Type B pancreatic cell (in vitro differentiated cells): ENCODE measurements around the gene ARFRP1. TPM values are rescaled to one million over a fixed set of nuclear protein-coding genes. Genes with fewer than 3 reads are reported as not detected.

ENCODE experiments used
- DNase-seq: peaks from one replicate; pipeline ENCODE4 v3.0.0; 2021; ENCODE audit warnings: mixed read lengths; ENCODE audit not compliant: unreplicated experiment; ENCODE audit errors: extremely low spot score
- H3K27ac Mint-ChIP-seq: 2 replicates; pipeline ENCODE4 v1.8.0; 2021; ENCODE audit warnings: mild to moderate bottlenecking, mixed read lengths
- H3K27me3 Mint-ChIP-seq: 2 replicates; pipeline ENCODE4 v1.8.0; 2021; ENCODE audit warnings: mixed read lengths
- H3K36me3 Mint-ChIP-seq: 2 replicates; pipeline ENCODE4 v1.8.0; 2021; ENCODE audit warnings: mixed read lengths
- H3K4me1 Mint-ChIP-seq: one replicate; pipeline ENCODE4 v1.8.0; 2021; ENCODE audit warnings: mixed read lengths; ENCODE audit not compliant: unreplicated experiment
- H3K4me3 Mint-ChIP-seq: 2 replicates; pipeline ENCODE4 v1.8.0; 2021; ENCODE audit warnings: mild to moderate bottlenecking, mixed read lengths
- H3K9me3 Mint-ChIP-seq: 2 replicates; pipeline ENCODE4 v1.8.0; 2021; ENCODE audit warnings: mixed read lengths
- total RNA-seq: library from RNA; stranded (reverse); gene quantifications from 2 replicates; pipeline ENCODE4 v1.2.1, GENCODE V29; 2021; ENCODE audit warnings: low replicate concordance
- TF ChIP-seq, protein P1 (sequence below): fragments of 200-600 bp; sonication (generic); conservative IDR thresholded peaks from 2 replicates; pipeline ENCODE4 v1.5.0; 2021; ENCODE audit warnings: antibody characterized with exemption, mild to moderate bottlenecking

The ARFRP1 gene
- total RNA-seq, 1 donor from 2014 or later: 45.0 TPM

DNA sequence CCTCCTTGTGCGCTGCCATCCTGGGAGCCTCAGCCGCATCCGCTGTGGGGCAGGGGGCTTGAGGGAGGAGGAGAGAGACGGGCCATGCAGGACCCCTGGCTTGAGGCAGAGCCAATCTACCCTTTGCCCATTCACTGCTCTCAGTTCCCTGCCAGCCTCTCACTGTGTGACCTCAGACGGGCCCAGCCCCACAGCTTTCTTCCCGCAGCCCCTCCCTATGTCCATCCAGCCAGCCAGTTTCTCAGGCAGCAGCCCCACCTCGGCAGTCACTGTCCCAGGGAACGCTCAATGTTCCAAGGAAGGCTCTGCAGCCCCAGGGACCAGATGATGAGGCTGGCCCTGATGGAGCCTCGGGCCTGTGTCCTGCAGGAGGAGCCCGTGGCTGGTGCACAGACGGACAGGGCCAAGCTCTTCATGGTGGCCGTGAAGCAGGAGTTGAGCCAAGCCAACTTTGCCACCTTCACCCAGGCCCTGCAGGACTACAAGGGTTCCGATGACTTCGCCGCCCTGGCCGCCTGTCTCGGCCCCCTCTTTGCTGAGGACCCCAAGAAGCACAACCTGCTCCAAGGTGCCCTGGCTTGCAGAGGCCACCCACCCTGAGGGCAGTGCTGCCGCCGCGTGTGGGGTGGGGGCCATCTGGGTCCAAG is 15.2 kb downstream of the ARFRP1 start:
- H3K9me3 Mint-ChIP-seq: no peaks in the 10 kb centered on the region
- H3K36me3 Mint-ChIP-seq: no peaks in the 10 kb centered on the region
- H3K4me1 Mint-ChIP-seq: no peaks in the 10 kb centered on the region
- no peak overlapping the region for H3K4me3 Mint-ChIP-seq
- TF ChIP-seq, protein P1, sequence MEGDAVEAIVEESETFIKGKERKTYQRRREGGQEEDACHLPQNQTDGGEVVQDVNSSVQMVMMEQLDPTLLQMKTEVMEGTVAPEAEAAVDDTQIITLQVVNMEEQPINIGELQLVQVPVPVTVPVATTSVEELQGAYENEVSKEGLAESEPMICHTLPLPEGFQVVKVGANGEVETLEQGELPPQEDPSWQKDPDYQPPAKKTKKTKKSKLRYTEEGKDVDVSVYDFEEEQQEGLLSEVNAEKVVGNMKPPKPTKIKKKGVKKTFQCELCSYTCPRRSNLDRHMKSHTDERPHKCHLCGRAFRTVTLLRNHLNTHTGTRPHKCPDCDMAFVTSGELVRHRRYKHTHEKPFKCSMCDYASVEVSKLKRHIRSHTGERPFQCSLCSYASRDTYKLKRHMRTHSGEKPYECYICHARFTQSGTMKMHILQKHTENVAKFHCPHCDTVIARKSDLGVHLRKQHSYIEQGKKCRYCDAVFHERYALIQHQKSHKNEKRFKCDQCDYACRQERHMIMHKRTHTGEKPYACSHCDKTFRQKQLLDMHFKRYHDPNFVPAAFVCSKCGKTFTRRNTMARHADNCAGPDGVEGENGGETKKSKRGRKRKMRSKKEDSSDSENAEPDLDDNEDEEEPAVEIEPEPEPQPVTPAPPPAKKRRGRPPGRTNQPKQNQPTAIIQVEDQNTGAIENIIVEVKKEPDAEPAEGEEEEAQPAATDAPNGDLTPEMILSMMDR: no peak
- H3K27ac Mint-ChIP-seq: no peak overlapping the region
- H3K27me3 Mint-ChIP-seq: no peaks in the 10 kb centered on the region
- no peak for DNase-seq

GRCh38 chr20:63691711-63692435 is 15.9 kb downstream of the ARFRP1 start:
- no peaks in the 10 kb centered on the region for H3K27me3 Mint-ChIP-seq

DNA sequence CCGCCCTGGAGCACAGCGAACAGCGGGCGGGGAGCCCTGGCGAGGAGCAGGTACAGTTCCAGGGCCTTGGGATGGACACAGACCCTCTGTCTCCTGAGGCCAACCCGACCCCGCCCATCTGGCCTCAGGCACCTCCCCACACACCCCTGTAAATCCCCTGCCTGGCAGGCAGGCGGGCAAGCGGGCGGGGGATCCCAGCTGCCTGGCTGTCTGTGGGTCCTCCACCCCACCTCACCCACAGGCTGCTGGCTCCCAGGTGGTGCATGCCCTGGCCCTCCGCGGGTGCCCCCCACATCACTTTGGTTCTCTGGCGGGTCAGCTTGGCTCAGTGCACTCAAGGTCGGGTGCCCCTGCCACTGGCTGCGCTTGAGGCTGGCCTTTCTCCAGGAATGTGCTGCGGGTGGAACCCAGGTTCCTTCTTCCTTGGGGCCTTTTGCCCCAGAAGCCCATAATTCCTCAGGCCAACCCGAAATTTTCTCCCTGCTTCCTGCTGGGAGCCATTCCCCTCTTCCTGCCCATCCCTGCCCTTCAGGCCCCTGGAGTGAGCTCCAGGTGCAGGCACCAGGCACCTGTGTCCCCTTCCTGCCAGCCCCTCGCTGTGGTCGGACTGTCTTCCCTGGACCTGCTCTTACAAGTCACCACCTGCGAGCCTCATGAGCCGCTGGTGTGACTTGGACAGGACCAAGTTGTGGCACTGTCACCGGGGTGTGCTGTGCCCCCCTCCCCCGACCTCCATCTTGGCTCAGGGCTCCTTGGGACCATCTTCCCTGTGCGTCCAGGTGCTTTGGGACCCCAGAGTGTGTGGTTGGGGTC is 16.7 kb downstream of the ARFRP1 start:
- TF ChIP-seq, protein P1: no peak
- Mint-ChIP-seq H3K9me3 (no peaks in the 10 kb centered on the region), H3K27ac (no peak overlapping the region), H3K4me1 (no peaks in the 10 kb centered on the region), H3K27me3 (no peaks in the 10 kb centered on the region), H3K36me3 (no peaks in the 10 kb centered on the region), H3K4me3 (no peak overlapping the region)
- no peak for DNase-seq

More at GRCh38 chr20:63691711-63692435, 15.9 kb downstream of the ARFRP1 start:
- Mint-ChIP-seq H3K4me1 (no peaks in the 10 kb centered on the region), H3K9me3 (no peaks in the 10 kb centered on the region), H3K4me3 (no peak overlapping the region), H3K36me3 (no peaks in the 10 kb centered on the region), H3K27ac (no peak overlapping the region)
- TF ChIP-seq, protein P1: no peak
- DNase-seq: no peak

GRCh38 chr20:63690003-63690897 is 17.5 kb downstream of the ARFRP1 start:
- no peak for DNase-seq

More at GRCh38 chr20:63690003-63690897, 17.5 kb downstream of the ARFRP1 start:
- TF ChIP-seq, protein P1: no peak
- H3K9me3 Mint-ChIP-seq: no peaks in the 10 kb centered on the region
- no peaks in the 10 kb centered on the region for H3K4me1 Mint-ChIP-seq
- H3K4me3 Mint-ChIP-seq: no peak overlapping the region
- no peaks in the 10 kb centered on the region for H3K36me3 Mint-ChIP-seq
- no peaks in the 10 kb centered on the region for H3K27me3 Mint-ChIP-seq
- no peak overlapping the region for H3K27ac Mint-ChIP-seq
